Stimulated activated CD8-positive, alpha-beta memory T cell treated with anti-CD3 and anti-CD28 coated beads, Interleukin-15, amount 100 ng/mL, for 24 hours (primary cell): ENCODE measurements around the gene FAM219A.
"Not testable (repeated sequence)": the region's sequence is repeated elsewhere in the genome, so short reads cannot be mapped to it uniquely, and the experiment has no call there.

Experiments used
- DNase-seq: peaks from one replicate; pipeline ENCODE4 v3.0.0-alpha.2; 2020; ENCODE audit warnings: low read depth

The FAM219A gene

DNA sequence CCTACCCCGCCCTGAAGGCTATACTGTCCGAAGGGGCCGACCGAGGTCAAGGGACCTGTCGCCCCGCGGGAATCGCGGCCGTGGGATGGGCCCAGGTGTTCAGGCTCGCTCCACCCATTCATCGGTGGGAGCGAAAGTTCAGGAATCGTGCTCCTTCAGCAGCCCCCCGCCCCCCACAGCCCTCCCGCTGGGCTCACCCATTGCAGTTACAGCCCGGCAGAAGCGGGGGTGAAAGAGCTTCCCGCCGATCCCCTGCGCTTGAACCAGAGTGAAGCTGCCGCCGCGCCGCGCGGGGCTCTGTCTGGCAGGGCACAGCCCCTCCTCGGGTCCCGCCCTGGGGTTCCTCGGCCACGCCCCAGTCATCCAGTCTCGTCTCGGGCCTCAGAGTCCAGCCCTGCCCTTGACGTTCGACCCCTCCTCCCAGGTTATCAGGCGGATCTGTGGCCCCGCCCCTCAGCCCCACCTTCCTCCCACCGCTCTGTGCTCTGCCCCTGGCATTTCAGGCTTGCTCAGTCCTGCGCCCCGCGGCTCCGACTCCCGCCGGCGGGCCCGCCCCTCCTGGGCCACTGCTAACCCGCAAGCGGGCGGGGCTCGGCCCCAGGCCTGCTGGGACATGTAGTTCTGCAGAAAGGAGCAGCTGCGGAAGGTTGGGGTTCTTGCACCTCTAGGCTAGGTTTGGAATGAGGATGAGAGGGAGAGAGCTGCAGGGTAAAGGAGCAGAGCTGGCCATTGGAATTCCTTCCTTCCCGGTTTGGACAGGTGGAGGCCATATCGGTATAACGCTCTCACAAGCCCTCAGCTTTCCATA is 81.6 kb downstream of the FAM219A start, which contains the start of gene MYORG:
Gene MYORG, minus strand, starts transcription at position 303 of the 808 bp plus-strand sequence. CDS start 3,955 bp downstream, outside the sequence.
- peak; percentile 82 for DNase-seq

GRCh38 chr9:34375901-34376595 is 82.3 kb downstream of the FAM219A start:
- DNase-seq, result no peak

- DNase-seq, result no peak
Observed at GRCh38 chr9:34374905-34375552, 83.3 kb downstream of the FAM219A start.

- no peak for DNase-seq
Observed at GRCh38 chr9:34374339-34374738, 84.0 kb downstream of the FAM219A start.

GRCh38 chr9:34373749-34374148 is 84.6 kb downstream of the FAM219A start:
- DNase-seq, result no peak

GRCh38 chr9:34372467-34373011 is 85.8 kb downstream of the FAM219A start:
- no peak for DNase-seq

DNA sequence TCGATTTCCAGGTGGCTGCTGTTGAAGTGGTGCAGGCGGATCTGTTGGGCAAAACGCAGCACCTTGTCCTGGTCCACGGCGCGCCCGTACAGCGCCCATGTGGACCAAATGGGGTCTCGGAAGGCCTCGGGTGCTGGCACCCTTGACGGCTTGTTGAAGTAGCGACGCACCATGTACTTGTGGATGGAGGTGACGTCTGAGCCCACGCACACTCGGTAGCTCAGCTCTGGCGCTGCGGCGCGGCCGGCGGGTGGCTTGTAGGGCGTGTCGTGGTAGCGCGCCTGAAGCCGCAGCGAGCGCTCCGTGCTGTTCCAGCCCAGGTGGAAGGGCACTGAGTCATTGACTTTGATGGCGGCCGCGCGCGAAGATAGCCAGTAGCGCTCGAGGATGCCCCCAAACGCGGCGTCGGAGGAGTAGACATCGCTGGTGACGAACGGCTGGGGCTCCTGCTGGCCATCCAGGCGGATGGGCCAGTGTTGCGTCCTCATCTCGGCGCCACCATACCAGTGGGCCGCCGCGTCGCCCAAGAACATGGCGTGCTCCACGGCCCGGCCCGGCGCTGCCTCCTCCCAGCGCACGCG is 86.4 kb downstream of the FAM219A start:
- no peak for DNase-seq

GRCh38 chr9:34370970-34371880 is 87.1 kb downstream of the FAM219A start:
- no peak for DNase-seq

- no peak for DNase-seq
Observed at GRCh38 chr9:34370335-34370969, 87.9 kb downstream of the FAM219A start.

DNA sequence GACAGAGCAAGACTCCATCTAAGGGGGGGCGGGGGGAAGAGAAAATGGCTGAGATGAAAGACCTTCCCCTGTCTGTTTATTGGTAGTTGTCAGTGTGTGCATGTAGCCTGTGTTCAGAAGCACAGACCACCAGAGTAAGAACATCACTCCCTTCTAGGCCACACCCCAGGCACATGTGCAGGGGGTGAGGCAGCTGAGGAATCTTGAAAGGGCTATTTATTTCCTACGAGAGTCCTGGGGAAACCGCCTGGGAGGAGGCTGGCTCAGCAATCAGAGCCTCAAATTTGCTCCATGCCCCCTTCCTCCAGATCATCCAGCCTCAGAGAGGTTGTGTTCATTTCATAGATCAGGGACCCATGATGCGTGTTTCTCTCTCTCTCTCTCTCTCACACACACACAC is 88.7 kb downstream of the FAM219A start:
- DNase-seq, result no peak

- DNase-seq, result not testable (repeated sequence)
Observed at GRCh38 chr9:34368796-34369195, 89.6 kb downstream of the FAM219A start.

DNA sequence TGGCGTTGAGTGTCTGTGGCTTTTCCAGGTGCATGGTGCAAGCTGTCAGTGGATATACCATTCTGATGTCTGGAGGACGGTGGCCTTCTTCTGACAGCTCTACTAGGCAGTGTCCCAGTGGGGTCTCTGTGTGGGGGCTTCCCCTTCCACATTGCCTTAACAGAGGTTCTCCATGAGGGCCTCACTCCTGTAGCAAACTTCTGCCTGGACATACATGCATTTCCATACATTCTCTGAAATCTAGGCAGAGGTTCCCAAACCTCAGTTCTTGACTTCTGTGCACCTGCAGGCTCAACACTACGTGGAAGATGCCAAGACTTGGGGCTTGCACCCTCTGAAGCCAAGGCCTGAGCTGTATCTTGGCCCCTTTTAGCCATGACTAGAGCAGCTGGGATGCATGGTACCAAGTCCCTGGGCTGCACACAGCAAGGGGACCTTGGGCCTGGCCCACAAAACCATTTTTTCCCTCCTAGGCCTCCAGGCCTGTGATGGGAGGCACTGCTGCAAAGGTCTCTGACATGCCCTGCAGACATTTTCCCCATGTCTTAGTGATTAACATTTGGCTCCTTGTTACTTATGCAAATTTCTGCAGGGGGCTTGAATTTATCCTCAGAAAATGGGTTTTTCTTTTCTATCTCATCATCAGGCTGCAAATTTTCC is 90.5 kb downstream of the FAM219A start:
- DNase-seq, result not testable (repeated sequence)

- DNase-seq, result no peak
Observed at GRCh38 chr9:34366365-34366764, 92.0 kb downstream of the FAM219A start.

- no peak for DNase-seq
Observed at GRCh38 chr9:34365282-34365681, 93.1 kb downstream of the FAM219A start.

DNA sequence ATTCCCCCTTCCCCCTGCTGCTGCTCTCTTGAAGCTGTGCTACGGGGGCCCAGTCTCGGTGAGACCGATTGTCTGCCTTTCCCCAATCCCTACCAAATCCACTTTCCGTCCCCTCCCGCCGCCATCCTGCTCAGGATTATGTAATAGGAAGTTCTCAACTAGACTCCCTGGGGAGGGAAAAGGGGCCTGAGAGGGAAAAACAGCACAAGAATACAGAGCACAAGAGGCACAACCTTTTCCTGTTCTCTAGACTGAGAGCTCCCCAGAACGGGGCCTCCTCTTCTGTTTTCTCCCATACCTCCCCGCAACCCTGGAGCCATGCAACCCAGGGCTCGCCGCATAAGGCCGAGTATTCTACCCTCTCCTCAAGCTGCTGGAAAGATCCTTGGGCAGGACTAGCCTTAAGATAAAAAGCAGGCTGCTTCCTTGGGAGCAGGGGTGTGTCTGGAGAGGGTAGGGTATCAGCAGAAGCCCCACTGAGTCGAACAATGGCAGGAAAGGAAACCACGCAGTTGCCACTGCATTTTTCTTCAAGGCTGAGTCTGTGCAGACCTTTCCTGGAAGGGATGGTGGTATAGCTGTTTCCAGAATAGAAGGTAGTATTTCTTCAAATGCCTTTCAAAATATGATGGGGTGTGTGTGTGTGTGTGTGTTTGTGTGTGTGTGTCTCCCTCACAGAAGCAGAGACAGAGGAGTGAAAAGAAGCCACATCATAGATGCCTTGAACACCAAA is 94.6 kb downstream of the FAM219A start:
- DNase-seq, result no peak

- no peak for DNase-seq
Observed at GRCh38 chr9:34362614-34363214, 95.7 kb downstream of the FAM219A start.

- DNase-seq, result not testable (repeated sequence)
Observed at GRCh38 chr9:34352957-34353356, 105.4 kb downstream of the FAM219A start.

DNA sequence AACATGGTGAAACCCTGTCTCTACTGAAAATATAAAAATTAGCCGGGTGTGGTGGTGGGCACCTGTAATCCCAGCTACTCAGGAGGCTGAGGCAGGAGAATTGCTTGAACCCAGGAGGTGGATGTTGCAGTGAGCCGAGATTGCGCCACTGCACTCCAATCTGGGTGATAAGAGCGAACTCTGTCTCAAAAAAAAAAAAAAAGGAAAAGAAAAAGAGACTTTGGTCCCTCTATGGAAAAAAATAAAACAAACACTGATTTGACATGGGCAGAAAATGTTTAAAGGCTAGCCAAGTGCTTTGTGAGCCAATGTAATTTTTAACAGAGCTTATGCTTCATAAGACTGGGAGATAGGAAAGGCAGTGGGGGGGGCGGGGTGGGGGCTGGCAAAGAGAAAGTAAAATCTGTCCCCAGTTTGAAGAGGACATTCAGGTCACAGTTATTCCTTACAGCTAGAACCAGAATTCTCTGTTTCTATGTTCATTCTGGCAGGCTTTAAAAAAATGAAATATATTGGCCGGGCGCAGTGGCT is 106.2 kb downstream of the FAM219A start:
- DNase-seq, result not testable (repeated sequence)

GRCh38 chr9:34349324-34349723 is 109.0 kb downstream of the FAM219A start:
- no peak for DNase-seq
